Measurements from ENCODE around the gene AUTS2. TPM values are rescaled to one million over a fixed set of nuclear protein-coding genes. Genes with fewer than 3 reads are reported as not detected.
A peak's percentile ranks its signal among the peaks of the same experiment; 100 is the strongest.

The AUTS2 gene
- total RNA-seq, 3 donors from 2014 or later, result 31.2 to 67.6 (median 36.5) TPM

DNA sequence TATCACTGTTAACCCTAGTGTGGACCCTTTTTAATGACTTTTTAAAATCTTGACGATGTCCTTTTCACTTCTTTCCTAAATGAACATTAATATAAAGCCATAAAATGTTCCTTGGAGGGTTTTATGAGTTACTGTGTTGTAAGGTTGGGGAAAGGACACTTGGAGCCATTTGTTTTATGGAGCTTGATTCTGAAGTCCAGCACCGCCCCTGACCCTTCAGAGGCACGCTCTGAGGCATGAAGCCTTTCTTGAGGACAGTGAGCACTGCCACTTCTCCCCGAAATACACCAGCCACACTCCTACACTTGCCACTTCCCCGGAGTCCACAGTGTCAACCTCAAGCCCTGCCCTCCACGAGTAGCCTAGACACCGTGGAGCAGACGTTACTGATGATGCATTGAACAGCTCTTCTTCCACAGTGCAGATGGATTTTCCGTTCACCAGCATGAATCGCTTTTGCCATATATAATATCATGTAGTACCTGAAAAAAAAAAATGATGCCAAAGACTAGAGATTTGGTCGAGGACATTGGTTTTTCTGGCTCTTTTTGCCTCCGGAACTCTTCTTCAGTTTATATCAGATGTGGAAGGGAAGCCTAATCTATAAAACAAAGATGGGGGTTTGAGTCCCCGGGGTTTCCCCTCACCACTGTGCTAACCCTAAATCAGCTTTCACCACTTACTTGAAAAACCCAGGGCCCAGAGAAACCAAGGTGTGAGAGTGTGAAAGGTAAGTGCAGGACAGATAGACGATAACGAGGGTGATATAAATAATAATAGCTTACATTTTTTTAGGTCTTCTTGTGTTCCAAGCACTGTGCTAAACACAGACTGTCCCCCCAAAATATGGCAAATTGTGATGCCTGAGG lies 881.1 kb downstream of the AUTS2 start:
- Histone ChIP-seq H3K36me3 (ENCODE audit: low read depth) (no peaks in the 10 kb centered on the region), H3K4me3 (no peak overlapping the region), H3K4me1 (ENCODE audit: low read depth) (no peaks in the 10 kb centered on the region), H3K9me3 (no peaks in the 10 kb centered on the region)
- TF ChIP-seq, protein P1, sequence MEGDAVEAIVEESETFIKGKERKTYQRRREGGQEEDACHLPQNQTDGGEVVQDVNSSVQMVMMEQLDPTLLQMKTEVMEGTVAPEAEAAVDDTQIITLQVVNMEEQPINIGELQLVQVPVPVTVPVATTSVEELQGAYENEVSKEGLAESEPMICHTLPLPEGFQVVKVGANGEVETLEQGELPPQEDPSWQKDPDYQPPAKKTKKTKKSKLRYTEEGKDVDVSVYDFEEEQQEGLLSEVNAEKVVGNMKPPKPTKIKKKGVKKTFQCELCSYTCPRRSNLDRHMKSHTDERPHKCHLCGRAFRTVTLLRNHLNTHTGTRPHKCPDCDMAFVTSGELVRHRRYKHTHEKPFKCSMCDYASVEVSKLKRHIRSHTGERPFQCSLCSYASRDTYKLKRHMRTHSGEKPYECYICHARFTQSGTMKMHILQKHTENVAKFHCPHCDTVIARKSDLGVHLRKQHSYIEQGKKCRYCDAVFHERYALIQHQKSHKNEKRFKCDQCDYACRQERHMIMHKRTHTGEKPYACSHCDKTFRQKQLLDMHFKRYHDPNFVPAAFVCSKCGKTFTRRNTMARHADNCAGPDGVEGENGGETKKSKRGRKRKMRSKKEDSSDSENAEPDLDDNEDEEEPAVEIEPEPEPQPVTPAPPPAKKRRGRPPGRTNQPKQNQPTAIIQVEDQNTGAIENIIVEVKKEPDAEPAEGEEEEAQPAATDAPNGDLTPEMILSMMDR (IDR thresholded peaks at IDR 0.05), result no peak
- intact Hi-C loops (cut with DNase I, micrococcal nuclease), result no loop called here
- peak in 1 of 3 donors; percentile 19 for DNase-seq
- ATAC-seq, result no peak

DNA sequence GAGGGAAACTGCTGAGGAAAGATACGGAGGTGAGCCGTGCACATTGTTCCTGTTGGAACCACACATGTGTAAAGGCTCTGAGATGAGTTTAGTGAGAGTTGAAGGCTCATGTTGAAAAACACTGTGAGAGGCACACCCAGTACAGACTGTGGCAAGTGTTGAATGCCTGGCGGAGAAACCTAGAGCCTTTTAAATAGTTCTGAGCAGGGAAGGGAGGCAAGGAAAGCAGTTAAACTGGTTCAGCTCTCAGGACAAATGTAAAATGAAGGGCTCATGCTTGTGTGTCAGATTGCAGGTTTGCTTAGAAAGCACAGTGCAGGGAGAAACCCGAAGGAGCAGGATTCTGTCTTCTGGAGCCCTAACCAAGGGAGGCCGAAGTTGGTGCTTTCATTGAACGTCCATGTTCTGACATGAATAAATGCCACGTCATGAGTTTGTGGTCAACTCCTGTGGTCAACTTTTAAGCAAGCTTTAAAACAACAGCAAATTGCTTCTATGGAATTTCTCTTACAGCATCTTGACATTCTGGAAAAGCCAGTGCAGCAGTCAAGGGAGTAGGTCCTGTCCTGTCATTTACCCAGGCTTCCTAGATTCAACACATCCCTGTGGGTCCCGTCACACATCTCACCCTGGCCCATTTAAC lies 882.8 kb downstream of the AUTS2 start:
- no peaks in the 10 kb centered on the region for H3K4me1 ChIP-seq (ENCODE audit: low read depth)
- TF ChIP-seq, protein P1 (IDR thresholded peaks at IDR 0.05), result no peak
- H3K4me3 ChIP-seq, result no peak overlapping the region
- H3K36me3 ChIP-seq (ENCODE audit: low read depth), result no peaks in the 10 kb centered on the region
- ATAC-seq, result no peak
- H3K9me3 ChIP-seq, result no peaks in the 10 kb centered on the region
- no peak for DNase-seq
- intact Hi-C loops (cut with DNase I, micrococcal nuclease), result no loop called here

DNA sequence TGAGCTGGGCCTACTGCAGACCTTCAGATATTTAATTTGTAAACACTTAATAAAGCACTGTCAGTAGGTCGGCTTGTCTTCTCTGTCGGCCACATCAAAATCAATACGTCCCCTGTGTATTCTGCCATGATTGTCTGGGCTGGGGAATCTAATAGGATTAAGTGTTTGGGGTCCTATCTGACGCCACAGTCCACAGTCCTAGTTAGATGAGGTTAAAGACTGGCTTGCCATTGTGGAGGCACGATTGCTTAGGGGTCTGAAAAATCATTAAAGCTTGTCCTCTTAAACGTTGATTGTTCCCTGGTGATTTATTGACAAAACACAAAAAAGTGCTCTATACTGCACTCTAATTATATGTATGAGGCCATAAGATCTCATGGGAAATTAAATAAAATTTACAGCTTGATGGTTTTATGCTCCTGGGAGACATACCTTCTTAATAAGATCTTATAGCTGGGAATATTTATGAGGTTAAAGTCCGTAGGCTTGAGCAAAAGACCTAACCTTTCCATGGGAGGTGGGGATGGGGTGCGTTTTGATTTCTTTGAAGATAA lies 883.4 kb downstream of the AUTS2 start:
- no peaks in the 10 kb centered on the region for H3K36me3 ChIP-seq (ENCODE audit: low read depth)
- no peak for DNase-seq

DNA sequence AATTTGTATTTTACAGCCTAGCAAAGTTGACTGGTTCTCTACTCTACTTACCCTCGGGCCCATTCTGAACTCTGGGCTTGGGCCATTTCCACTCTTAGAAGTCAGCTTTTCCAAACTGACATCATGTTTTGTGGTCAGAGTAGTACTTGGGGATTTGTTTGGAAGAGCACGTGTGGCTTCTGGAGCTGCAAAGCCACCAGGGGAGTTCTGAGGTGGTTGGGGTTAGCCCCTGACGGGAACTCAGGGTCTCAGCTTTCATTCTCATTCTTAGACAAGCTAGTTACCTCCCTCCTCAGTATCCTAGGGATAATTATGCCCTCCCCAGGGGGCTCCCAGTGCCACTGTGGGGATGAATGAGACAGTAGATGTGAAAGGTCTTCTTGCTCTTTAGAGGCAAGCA lies 886.0 kb downstream of the AUTS2 start:
- TF ChIP-seq, protein P1 (IDR thresholded peaks at IDR 0.05), result no peak
- Histone ChIP-seq H3K36me3 (ENCODE audit: low read depth) (no peaks in the 10 kb centered on the region), H3K4me1 (ENCODE audit: low read depth) (no peaks in the 10 kb centered on the region), H3K9me3 (no peaks in the 10 kb centered on the region), H3K4me3 (no peak overlapping the region)
- DNase-seq (no peak), ATAC-seq (no peak)
- intact Hi-C loops (cut with DNase I, micrococcal nuclease), result no loop called here

More for the DNA sequence above, 883.4 kb downstream of the AUTS2 start:
- intact Hi-C loops (cut with DNase I, micrococcal nuclease), result no loop called here
- no peak overlapping the region for H3K4me3 ChIP-seq
- TF ChIP-seq, protein P1 (IDR thresholded peaks at IDR 0.05), result no peak
- ATAC-seq, result no peak
- no peaks in the 10 kb centered on the region for H3K9me3 ChIP-seq
- no peaks in the 10 kb centered on the region for H3K4me1 ChIP-seq (ENCODE audit: low read depth)

DNA sequence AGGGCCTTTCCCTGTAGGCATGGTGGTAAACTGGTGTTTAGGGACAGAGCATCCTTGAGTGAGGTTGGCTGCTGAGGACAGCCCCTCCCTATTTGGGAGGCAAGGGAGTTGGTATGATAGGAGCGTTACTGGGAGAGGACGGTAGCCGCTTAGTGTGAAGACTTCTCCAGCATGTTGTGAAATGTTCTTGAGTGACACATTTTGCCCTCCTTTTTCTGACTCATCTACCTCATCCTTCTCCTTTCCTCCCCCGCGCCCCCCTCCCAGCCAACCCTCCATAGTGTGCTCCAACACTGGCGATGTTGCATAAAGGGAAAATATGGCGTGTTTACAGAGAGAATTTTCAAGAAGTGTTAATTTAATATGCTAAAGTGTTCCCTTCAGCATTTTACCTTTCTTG lies 888.7 kb downstream of the AUTS2 start:
- no peak overlapping the region for H3K4me3 ChIP-seq
- intact Hi-C loops (cut with DNase I, micrococcal nuclease), result no loop called here

More for the DNA sequence above, 888.7 kb downstream of the AUTS2 start:
- Histone ChIP-seq H3K36me3 (ENCODE audit: low read depth) (no peaks in the 10 kb centered on the region), H3K9me3 (no peaks in the 10 kb centered on the region), H3K4me1 (ENCODE audit: low read depth) (no peaks in the 10 kb centered on the region)
- TF ChIP-seq, protein P1 (IDR thresholded peaks at IDR 0.05), result no peak
- ATAC-seq (no peak), DNase-seq (no peak)
